DOHH2 (cell line): ENCODE data around the gene SEMA3D.

Experiments used
- EZH2phosphoT487 ChIP-seq: fragments of 200-600 bp; sonication (generic); IDR thresholded peaks from 2 replicates; pipeline ENCODE4 v1.6.1; 2017; ENCODE audit warnings: borderline replicate concordance, mild to moderate bottlenecking, antibody characterized with exemption, low read length, moderate library complexity, mixed read lengths
- TF ChIP-seq, protein P1 (sequence below): fragments of 200-600 bp; sonication (generic); IDR thresholded peaks from one replicate; pipeline ENCODE4 v1.5.1; 2014; ENCODE audit warnings: antibody characterized with exemption, mild to moderate bottlenecking, low read depth, low read length; ENCODE audit not compliant: poor library complexity, severe bottlenecking

DNA sequence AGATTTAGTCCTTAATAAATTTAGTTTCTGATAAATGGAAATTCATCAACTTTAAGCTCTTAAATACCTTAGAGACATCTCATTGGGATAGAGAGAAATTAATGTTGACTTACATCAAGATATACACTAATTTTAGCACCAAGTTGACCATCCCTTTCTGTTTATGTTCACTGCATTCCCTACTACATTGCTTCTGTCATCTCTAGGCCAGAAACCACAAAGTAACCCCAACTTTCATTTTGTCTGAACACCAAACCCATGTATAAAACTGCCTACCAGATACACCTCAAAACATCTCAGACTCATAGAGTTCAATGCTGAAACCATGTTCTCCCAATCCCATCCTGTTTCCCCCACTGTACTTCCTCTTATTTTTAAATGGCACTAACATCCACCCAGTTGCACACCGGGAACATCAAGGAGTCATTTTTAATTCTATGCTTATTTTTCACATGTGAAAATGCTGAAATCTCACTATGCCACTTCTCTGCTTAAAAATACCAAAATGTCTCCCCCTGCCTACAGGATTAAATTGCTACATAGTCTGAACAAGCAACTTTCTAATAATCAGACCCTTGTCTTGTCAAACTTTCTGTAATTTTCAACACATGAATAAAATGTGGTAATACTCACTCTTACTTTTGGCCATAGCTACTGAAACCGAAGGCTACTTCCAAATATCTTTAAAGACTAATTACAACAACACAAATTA lies 201.6 kb downstream of the SEMA3D start:
- TF ChIP-seq, protein P1, sequence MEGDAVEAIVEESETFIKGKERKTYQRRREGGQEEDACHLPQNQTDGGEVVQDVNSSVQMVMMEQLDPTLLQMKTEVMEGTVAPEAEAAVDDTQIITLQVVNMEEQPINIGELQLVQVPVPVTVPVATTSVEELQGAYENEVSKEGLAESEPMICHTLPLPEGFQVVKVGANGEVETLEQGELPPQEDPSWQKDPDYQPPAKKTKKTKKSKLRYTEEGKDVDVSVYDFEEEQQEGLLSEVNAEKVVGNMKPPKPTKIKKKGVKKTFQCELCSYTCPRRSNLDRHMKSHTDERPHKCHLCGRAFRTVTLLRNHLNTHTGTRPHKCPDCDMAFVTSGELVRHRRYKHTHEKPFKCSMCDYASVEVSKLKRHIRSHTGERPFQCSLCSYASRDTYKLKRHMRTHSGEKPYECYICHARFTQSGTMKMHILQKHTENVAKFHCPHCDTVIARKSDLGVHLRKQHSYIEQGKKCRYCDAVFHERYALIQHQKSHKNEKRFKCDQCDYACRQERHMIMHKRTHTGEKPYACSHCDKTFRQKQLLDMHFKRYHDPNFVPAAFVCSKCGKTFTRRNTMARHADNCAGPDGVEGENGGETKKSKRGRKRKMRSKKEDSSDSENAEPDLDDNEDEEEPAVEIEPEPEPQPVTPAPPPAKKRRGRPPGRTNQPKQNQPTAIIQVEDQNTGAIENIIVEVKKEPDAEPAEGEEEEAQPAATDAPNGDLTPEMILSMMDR: no peak
- no peak for TF ChIP-seq EZH2phosphoT487
